ENCODE results near the gene HCN3.
"Not testable (repeated sequence)": the region's sequence is repeated elsewhere in the genome, so short reads cannot be mapped to it uniquely, and the experiment has no call there.

HCN3 gene

DNA sequence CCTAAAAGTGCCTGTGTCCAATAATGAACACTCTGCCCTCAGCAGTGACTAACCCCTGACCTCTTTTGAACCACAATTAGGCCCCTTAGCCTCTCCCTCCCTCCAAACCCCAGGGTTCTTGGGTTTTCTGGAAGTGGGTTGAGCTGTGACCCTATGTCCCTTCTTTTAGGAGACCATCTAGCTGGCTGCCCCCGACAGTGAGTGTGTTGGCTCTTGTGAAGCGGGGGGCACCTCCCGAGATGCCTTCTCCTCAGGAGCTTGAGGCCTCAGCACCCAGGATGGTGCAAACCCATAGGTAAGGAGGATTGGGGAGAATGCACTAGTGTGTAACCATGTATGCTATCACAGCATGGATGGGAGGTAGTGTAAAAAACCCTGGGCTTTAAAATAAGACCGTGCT, 50.7 kb downstream of the HCN3 start (continued):
- TF ChIP-seq, protein P1, sequence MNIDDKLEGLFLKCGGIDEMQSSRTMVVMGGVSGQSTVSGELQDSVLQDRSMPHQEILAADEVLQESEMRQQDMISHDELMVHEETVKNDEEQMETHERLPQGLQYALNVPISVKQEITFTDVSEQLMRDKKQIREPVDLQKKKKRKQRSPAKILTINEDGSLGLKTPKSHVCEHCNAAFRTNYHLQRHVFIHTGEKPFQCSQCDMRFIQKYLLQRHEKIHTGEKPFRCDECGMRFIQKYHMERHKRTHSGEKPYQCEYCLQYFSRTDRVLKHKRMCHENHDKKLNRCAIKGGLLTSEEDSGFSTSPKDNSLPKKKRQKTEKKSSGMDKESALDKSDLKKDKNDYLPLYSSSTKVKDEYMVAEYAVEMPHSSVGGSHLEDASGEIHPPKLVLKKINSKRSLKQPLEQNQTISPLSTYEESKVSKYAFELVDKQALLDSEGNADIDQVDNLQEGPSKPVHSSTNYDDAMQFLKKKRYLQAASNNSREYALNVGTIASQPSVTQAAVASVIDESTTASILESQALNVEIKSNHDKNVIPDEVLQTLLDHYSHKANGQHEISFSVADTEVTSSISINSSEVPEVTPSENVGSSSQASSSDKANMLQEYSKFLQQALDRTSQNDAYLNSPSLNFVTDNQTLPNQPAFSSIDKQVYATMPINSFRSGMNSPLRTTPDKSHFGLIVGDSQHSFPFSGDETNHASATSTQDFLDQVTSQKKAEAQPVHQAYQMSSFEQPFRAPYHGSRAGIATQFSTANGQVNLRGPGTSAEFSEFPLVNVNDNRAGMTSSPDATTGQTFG (tag by site-specific recombination; IDR thresholded peaks at IDR 0.05; ENCODE audit: borderline replicate concordance): no peak
- TF ChIP-seq ZNF791 (tag by site-specific recombination; IDR thresholded peaks at IDR 0.05) (no peak), ZNF157 (tag by site-specific recombination; IDR thresholded peaks at IDR 0.05) (no peak), ZNF843 (tag by site-specific recombination; IDR thresholded peaks at IDR 0.05) (no peak), ZNF571 (tag by site-specific recombination; IDR thresholded peaks at IDR 0.05) (no peak), ZNF223 (tag by site-specific recombination; IDR thresholded peaks at IDR 0.05) (no peak), GLI2 (tag by site-specific recombination; IDR thresholded peaks at IDR 0.05; ENCODE audit: borderline replicate concordance, low read depth) (no peak), ZNF501 (tag by site-specific recombination; IDR thresholded peaks at IDR 0.05) (no peak), ZNF114 (tag by site-specific recombination; IDR thresholded peaks at IDR 0.05) (no peak), SALL2 (tag by site-specific recombination; IDR thresholded peaks at IDR 0.05; ENCODE audit: borderline replicate concordance) (no peak), ZNF121 (tag by site-specific recombination; IDR thresholded peaks at IDR 0.05) (no peak), OVOL3 (tag by site-specific recombination; IDR thresholded peaks at IDR 0.05) (no peak)
- TF ChIP-seq, protein P2, sequence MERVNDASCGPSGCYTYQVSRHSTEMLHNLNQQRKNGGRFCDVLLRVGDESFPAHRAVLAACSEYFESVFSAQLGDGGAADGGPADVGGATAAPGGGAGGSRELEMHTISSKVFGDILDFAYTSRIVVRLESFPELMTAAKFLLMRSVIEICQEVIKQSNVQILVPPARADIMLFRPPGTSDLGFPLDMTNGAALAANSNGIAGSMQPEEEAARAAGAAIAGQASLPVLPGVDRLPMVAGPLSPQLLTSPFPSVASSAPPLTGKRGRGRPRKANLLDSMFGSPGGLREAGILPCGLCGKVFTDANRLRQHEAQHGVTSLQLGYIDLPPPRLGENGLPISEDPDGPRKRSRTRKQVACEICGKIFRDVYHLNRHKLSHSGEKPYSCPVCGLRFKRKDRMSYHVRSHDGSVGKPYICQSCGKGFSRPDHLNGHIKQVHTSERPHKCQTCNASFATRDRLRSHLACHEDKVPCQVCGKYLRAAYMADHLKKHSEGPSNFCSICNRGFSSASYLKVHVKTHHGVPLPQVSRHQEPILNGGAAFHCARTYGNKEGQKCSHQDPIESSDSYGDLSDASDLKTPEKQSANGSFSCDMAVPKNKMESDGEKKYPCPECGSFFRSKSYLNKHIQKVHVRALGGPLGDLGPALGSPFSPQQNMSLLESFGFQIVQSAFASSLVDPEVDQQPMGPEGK (tag by site-specific recombination; IDR thresholded peaks at IDR 0.05): no peak
- TF ChIP-seq, protein P3, sequence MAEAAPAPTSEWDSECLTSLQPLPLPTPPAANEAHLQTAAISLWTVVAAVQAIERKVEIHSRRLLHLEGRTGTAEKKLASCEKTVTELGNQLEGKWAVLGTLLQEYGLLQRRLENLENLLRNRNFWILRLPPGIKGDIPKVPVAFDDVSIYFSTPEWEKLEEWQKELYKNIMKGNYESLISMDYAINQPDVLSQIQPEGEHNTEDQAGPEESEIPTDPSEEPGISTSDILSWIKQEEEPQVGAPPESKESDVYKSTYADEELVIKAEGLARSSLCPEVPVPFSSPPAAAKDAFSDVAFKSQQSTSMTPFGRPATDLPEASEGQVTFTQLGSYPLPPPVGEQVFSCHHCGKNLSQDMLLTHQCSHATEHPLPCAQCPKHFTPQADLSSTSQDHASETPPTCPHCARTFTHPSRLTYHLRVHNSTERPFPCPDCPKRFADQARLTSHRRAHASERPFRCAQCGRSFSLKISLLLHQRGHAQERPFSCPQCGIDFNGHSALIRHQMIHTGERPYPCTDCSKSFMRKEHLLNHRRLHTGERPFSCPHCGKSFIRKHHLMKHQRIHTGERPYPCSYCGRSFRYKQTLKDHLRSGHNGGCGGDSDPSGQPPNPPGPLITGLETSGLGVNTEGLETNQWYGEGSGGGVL (tag by site-specific recombination; IDR thresholded peaks at IDR 0.05): no peak

DNA sequence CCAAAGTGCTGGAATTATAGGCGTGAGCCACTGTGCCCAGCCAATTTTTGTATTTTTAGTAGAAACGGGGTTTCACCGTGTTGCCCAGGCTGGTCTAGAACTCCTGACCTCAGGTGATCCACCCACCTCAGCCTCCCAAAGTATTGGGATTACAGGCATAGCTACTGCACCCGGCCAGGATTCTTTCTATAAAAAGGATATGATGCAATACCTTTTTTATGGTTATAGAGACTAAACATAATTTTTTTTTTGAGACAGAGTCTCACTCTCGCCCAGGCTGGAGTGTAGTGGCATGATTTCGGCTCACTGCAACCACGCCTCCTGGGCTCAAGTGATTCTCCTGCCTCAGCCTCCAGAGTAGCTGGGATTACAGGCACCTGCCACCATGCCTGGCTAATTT, 51.6 kb downstream of the HCN3 start:
- H3K4me1 ChIP-seq (ENCODE audit: control insufficient read depth, insufficient read depth, low read length); H3K4me3 ChIP-seq (ENCODE audit: low read depth, low read length); H3K9me3 ChIP-seq (ENCODE audit: control insufficient read depth, insufficient read depth, low read depth, low read length); H3K27ac ChIP-seq (ENCODE audit: extremely low read depth, low read depth, low read length): not testable (repeated sequence)
- POLR2A ChIA-PET: interaction anchor here (0.7 kb wide), 1 partner anchor 77 kb away, joined by 3 read pairs; no protein-coding TSS in a partner anchor
- peaks cover 23 to 63% of the 10 kb centered on the region in 2 experiments for H3K36me3 ChIP-seq (ENCODE audit: control insufficient read depth in 2 of 2, insufficient read depth in 1 of 2, low read length in 2 of 2)
- CTCF ChIA-PET: interaction anchor here (0.6 to 8.4 kb wide), 2 partner anchors 79 to 142 kb away, joined by 3 to 77 read pairs; no protein-coding TSS in a partner anchor

DNA sequence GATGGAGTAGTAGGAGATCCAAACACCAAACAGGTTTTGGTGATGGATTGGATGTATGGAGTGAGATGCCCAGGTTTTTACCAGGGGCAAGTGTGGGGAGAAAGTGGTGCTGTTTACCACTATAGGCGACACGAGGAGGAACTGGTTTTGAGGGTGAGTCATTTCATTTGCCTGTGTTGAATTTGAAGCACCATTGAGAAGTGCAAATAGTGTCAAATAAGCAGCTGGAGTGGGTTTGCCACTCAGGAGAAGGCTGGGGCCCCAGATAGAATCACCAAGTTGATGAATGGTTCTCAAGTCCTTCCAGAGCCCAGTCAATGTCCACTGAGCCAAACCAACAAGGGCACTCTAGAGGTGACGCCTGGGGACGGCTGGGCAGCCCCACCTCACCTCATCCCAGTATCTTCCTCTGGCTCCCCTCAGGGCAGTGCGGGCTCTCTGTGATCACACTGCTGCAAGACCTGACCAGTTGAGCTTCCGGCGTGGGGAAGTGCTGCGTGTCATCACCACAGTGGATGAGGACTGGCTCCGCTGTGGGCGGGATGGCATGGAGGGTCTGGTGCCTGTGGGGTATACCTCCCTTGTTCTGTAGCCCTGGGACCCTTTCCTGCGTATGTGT, 52.8 kb downstream of the HCN3 start:
- POLR2A ChIA-PET: interaction anchor here (0.6 to 0.9 kb wide), 2 partner anchors 79 to 202 kb away, joined by 3 read pairs; partner anchors contain the start of gene EFNA1
- Histone ChIP-seq H3K4me3 (ENCODE audit: low read depth, low read length) (no peak overlapping the region), H3K36me3 (ENCODE audit: control insufficient read depth in 2 of 2, insufficient read depth in 1 of 2, low read length in 2 of 2) (peaks cover 23 to 70% of the 10 kb centered on the region in 2 experiments), H3K9me3 (ENCODE audit: control insufficient read depth, insufficient read depth, low read depth, low read length) (no peaks in the 10 kb centered on the region), H3K27ac (ENCODE audit: extremely low read depth, low read depth, low read length) (no peak overlapping the region), H3K4me1 (ENCODE audit: control insufficient read depth, insufficient read depth, low read length) (0 out of 2 replicates have a peak, but pooled peaks cover 3% of the 10 kb centered on the region)
- CTCF ChIA-PET: no interaction called here
- TF ChIP-seq, protein P4, sequence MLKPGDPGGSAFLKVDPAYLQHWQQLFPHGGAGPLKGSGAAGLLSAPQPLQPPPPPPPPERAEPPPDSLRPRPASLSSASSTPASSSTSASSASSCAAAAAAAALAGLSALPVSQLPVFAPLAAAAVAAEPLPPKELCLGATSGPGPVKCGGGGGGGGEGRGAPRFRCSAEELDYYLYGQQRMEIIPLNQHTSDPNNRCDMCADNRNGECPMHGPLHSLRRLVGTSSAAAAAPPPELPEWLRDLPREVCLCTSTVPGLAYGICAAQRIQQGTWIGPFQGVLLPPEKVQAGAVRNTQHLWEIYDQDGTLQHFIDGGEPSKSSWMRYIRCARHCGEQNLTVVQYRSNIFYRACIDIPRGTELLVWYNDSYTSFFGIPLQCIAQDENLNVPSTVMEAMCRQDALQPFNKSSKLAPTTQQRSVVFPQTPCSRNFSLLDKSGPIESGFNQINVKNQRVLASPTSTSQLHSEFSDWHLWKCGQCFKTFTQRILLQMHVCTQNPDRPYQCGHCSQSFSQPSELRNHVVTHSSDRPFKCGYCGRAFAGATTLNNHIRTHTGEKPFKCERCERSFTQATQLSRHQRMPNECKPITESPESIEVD (tag by site-specific recombination; IDR thresholded peaks at IDR 0.05): no peak
- no peak for TF ChIP-seq YY2 (tag by site-specific recombination; IDR thresholded peaks at IDR 0.05)
- peak; percentile 41; the same call in 1 of the 2 replicates for TF ChIP-seq PRDM1 (tag by site-specific recombination; IDR thresholded peaks at IDR 0.05)
- TF ChIP-seq ZNF426 (tag by site-specific recombination; IDR thresholded peaks at IDR 0.05): no peak
- TF ChIP-seq ZNF521 (tag by site-specific recombination; IDR thresholded peaks at IDR 0.05): no peak
- TF ChIP-seq, protein P5, sequence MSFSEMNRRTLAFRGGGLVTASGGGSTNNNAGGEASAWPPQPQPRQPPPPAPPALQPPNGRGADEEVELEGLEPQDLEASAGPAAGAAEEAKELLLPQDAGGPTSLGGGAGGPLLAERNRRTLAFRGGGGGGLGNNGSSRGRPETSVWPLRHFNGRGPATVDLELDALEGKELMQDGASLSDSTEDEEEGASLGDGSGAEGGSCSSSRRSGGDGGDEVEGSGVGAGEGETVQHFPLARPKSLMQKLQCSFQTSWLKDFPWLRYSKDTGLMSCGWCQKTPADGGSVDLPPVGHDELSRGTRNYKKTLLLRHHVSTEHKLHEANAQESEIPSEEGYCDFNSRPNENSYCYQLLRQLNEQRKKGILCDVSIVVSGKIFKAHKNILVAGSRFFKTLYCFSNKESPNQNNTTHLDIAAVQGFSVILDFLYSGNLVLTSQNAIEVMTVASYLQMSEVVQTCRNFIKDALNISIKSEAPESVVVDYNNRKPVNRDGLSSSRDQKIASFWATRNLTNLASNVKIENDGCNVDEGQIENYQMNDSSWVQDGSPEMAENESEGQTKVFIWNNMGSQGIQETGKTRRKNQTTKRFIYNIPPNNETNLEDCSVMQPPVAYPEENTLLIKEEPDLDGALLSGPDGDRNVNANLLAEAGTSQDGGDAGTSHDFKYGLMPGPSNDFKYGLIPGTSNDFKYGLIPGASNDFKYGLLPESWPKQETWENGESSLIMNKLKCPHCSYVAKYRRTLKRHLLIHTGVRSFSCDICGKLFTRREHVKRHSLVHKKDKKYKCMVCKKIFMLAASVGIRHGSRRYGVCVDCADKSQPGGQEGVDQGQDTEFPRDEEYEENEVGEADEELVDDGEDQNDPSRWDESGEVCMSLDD (tag by site-specific recombination; IDR thresholded peaks at IDR 0.05): no peak
- peak; percentile 69 for TF ChIP-seq ZBTB17 (tag by site-specific recombination; IDR thresholded peaks at IDR 0.05)
- no peak for TF ChIP-seq ZNF274 (IDR thresholded peaks at IDR 0.05; ENCODE audit: low read length)
- TF ChIP-seq ZNF274 (tag by site-specific recombination; IDR thresholded peaks at IDR 0.05; ENCODE audit: borderline replicate concordance): no peak

Measured in HEK293 (cell line).